Naive thymus-derived CD4-positive, alpha-beta T cell (primary cell): ENCODE measurements around the gene BMP6. TPM values are rescaled to one million over a fixed set of nuclear protein-coding genes. Genes with fewer than 3 reads are reported as not detected.

Experiments used
- ATAC-seq: fragments of 150-1000 bp; cut with Tn5 transposase; 2 replicates; pipeline ENCODE4 v1.10.0; 2021; ENCODE audit warnings: mild to moderate bottlenecking, moderate library complexity
- CTCF ChIA-PET: fragments of 350-600 bp; sonication (Branson Sonifier 250); formaldehyde crosslinking; loops from one replicate; lab custom pipeline; 2021; ENCODE audit warnings: antibody characterized with exemption; lab: Charles Lee
- POLR2A ChIA-PET: fragments of 350-600 bp; sonication (Branson Sonifier 250); formaldehyde crosslinking; loops from one replicate; lab custom pipeline; 2021; ENCODE audit warnings: antibody characterized with exemption, inconsistent platforms; lab: Charles Lee
- DNase-seq, 9 donors: peaks; one replicate each; pipeline versions ENCODE4 v3.0.0 to v3.0.0-alpha.2; 2020 to 2022; ENCODE audit warnings: mixed read lengths in 1 of 9
- H3K27ac ChIP-seq: one replicate; pipeline ENCODE4 v1.7.0; 2013; ENCODE audit warnings: mild to moderate bottlenecking, low read depth, low read length, moderate library complexity
- H3K27me3 ChIP-seq, 2 donors: one replicate each; pipeline ENCODE4 v1.7.0; 2013; ENCODE audit warnings: low read length in 2 of 2, mild to moderate bottlenecking in 2 of 2, moderate library complexity in 2 of 2; ENCODE audit not compliant: control insufficient read depth in 2 of 2, insufficient read depth in 2 of 2
- H3K36me3 ChIP-seq, 3 experiments: 1 replicate in 2 of 3; 2 replicates in 1 of 3; pipeline ENCODE4 v1.7.0; 2013; ENCODE audit warnings: low read length in 3 of 3, mild to moderate bottlenecking in 3 of 3, moderate library complexity in 1 of 3; ENCODE audit not compliant: insufficient read depth in 3 of 3, control insufficient read depth in 2 of 3
- H3K4me1 ChIP-seq, 2 donors: one replicate each; pipeline ENCODE4 v1.7.0; 2013; ENCODE audit warnings: low read length in 2 of 2, mild to moderate bottlenecking in 2 of 2, moderate library complexity in 1 of 2; ENCODE audit not compliant: control insufficient read depth in 2 of 2, insufficient read depth in 2 of 2
- H3K4me3 ChIP-seq: 2 replicates; pipeline ENCODE4 v1.7.0; 2013; ENCODE audit warnings: mild to moderate bottlenecking, low read length
- H3K9me3 ChIP-seq, 3 experiments: 1 replicate in 2 of 3; 2 replicates in 1 of 3; pipeline ENCODE4 v1.7.0; 2013; ENCODE audit warnings: low read length in 3 of 3; ENCODE audit not compliant: control insufficient read depth in 2 of 3
- H3K27ac Mint-ChIP-seq, 9 donors: one replicate each; pipeline ENCODE4 v1.8.0; 2020 to 2022; ENCODE audit warnings: mixed read lengths in 9 of 9, mild to moderate bottlenecking in 8 of 9, moderate library complexity in 5 of 9, inconsistent platforms in 2 of 9
- H3K27me3 Mint-ChIP-seq, 5 donors: one replicate each; pipeline ENCODE4 v1.8.0; 2021 to 2022; ENCODE audit warnings: mixed read lengths in 5 of 5, mild to moderate bottlenecking in 1 of 5
- H3K36me3 Mint-ChIP-seq, 5 donors: one replicate each; pipeline ENCODE4 v1.8.0; 2020 to 2022; ENCODE audit warnings: mixed read lengths in 5 of 5, mild to moderate bottlenecking in 3 of 5, inconsistent platforms in 1 of 5
- H3K4me1 Mint-ChIP-seq, 7 donors: one replicate each; pipeline ENCODE4 v1.8.0; 2020 to 2022; ENCODE audit warnings: mixed read lengths in 7 of 7, mild to moderate bottlenecking in 3 of 7, inconsistent platforms in 1 of 7
- H3K4me3 Mint-ChIP-seq, 10 donors: one replicate each; pipeline ENCODE4 v1.8.0; 2020 to 2022; ENCODE audit warnings: mild to moderate bottlenecking in 10 of 10, mixed read lengths in 10 of 10, moderate library complexity in 6 of 10, inconsistent platforms in 2 of 10
- H3K9me3 Mint-ChIP-seq, 11 donors: one replicate each; pipeline ENCODE4 v1.8.0; 2020 to 2022; ENCODE audit warnings: mixed read lengths in 11 of 11, mild to moderate bottlenecking in 4 of 11, inconsistent platforms in 1 of 11, moderate library complexity in 1 of 11
- intact Hi-C, 2 donors: fragments of 100-400 bp; cut with micrococcal nuclease; formaldehyde crosslinking; loops; one replicate each; pipeline ENCODE4 v1.15.1; 2023
- polyA plus RNA-seq, 2 donors: library from polyadenylated mRNA; unstranded; fragments of 300-500 nt; fragmentation: Illumina TruSeq; gene quantifications; one replicate each; pipeline ENCODE4 v1.2.3, GENCODE V29; 2021
- total RNA-seq, 6 experiments: library from RNA in 5 of 6; stranded (reverse) in 5 of 6; gene quantifications; 1 replicate in 5 of 6; 2 replicates in 1 of 6; pipeline ENCODE4 v1.2.3 and lab custom pipeline; 2021 to 2026

BMP6 gene
- total and polyA plus RNA-seq, 7 experiments from 2014 or later: 0.07 to 0.56 (median 0.37) TPM; not detected in 4

DNA sequence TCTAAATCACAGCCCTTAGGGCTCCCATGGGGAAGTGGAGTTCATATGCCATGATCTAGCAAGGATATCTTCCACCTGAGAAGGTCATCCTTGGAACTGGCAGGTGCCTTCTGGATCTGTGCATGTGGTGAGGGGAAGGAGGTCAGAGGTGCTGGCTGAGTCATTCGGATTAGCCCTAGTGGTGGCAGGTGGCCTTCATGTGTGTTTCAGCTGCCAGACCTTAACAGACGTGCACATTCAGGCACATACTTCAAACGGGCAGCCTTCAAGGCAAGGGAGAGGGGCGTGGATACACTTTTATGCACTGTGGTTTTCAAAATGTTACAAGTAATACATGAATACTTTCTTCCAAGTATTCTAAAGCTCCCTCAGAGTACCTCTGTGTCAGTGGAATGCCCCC lies 51.2 kb downstream of the BMP6 start:
- ChIA-PET CTCF (no interaction called here), POLR2A (no interaction called here)
- Mint-ChIP-seq H3K4me3 (no peak overlapping the region), H3K9me3 (peaks cover 0 to 1% (median 0%) of the 10 kb centered on the region in 11 donors), H3K27me3 (peaks cover 3 to 40% (median 29%) of the 10 kb centered on the region in 5 donors), H3K36me3 (no peaks in the 10 kb centered on the region), H3K4me1 (no peaks in the 10 kb centered on the region), H3K27ac (no peak overlapping the region)
- Histone ChIP-seq H3K36me3 (no peaks in the 10 kb centered on the region), H3K4me1 (no peaks in the 10 kb centered on the region), H3K4me3 (no peak overlapping the region), H3K27me3 (no peaks in the 10 kb centered on the region), H3K9me3 (no peaks in the 10 kb centered on the region), H3K27ac (no peak overlapping the region)
- intact Hi-C loops: no loop called here
- ATAC-seq: no peak
- DNase-seq: no peak

DNA sequence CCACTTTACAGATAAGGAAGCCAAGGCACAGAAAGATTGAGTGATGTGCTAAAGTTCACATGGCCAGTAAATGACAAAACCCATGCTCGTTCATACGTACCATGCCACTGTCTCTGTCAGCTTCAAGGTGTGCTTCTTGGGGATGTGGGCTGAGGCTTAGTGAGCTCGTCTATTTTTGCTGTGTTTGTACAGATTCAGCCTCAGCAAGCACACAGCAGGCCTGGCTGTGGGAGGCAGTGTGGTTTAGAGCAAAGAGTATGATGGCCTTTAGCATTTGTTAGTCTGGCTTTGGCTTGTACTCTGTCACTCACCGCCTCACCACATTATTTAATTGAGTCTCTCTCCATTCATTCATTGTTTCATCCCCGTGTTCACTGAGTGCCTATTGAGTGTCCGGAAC lies 55.3 kb downstream of the BMP6 start:
- no peaks in the 10 kb centered on the region for H3K36me3 ChIP-seq
- DNase-seq: no peak
- ChIA-PET POLR2A (no interaction called here), CTCF (no interaction called here)
- H3K4me1 Mint-ChIP-seq: no peaks in the 10 kb centered on the region
- ATAC-seq: no peak
- H3K4me3 Mint-ChIP-seq: no peak overlapping the region
- H3K9me3 Mint-ChIP-seq: peaks cover 0 to 2% (median 0%) of the 10 kb centered on the region in 11 donors
- no peaks in the 10 kb centered on the region for H3K27me3 ChIP-seq
- no peaks in the 10 kb centered on the region for H3K36me3 Mint-ChIP-seq
- H3K27me3 Mint-ChIP-seq: peaks cover 4 to 27% (median 19%) of the 10 kb centered on the region in 5 donors
- no peaks in the 10 kb centered on the region for H3K9me3 ChIP-seq
- H3K4me1 ChIP-seq: no peaks in the 10 kb centered on the region
- intact Hi-C loops: no loop called here
- H3K27ac ChIP-seq: no peak overlapping the region
- H3K4me3 ChIP-seq: no peak overlapping the region
- no peak overlapping the region for H3K27ac Mint-ChIP-seq

DNA sequence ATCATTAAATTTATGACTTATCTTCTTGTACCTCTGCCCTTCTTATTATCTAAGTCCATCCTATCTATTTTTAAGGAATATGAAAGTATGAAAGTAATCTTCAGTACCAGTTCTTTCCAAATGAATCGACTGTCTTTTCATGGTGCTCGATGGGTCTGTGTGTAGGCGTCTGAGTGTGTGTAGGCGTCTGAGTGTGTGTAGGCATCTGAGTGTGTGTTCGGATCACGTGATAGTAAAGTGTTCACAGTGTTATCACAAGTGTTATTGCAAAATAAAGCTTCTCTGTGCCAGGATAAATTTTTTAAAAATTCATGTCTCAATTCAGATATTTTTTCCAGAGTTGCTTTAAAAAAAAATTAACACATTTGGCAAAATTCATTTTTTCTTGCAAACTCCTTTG lies 58.3 kb downstream of the BMP6 start:
- Histone ChIP-seq H3K4me1 (no peaks in the 10 kb centered on the region), H3K27me3 (no peaks in the 10 kb centered on the region), H3K27ac (no peak overlapping the region), H3K9me3 (no peaks in the 10 kb centered on the region), H3K36me3 (no peaks in the 10 kb centered on the region), H3K4me3 (no peak overlapping the region)
- Mint-ChIP-seq H3K36me3 (no peaks in the 10 kb centered on the region), H3K4me1 (no peaks in the 10 kb centered on the region), H3K27me3 (peaks cover 8 to 34% (median 14%) of the 10 kb centered on the region in 5 donors), H3K4me3 (no peak overlapping the region), H3K9me3 (peaks cover 0 to 2% (median 0%) of the 10 kb centered on the region in 11 donors), H3K27ac (no peak overlapping the region)
- intact Hi-C loops: no loop called here
- CTCF ChIA-PET: no interaction called here
- DNase-seq (no peak), ATAC-seq (no peak)
- POLR2A ChIA-PET: no interaction called here

DNA sequence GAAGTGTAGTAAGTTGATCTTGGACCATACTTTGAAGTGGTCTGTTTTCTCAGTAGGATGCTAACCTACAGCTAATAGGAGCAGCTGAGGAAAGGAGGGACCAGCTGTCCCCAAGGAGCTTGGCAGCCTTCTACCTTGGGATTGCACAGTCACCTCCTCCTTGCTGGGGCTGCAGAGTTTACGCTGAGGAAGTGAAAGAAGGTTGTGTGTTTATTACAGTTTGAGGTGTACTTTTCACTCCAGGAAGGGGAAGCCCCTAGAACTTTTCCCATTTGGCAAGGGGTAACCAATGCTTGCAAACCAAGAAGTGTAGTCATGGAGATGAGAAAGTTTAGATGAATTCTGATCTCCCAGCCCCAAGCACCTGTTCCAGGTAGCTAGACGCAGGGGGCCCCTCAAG lies 58.8 kb downstream of the BMP6 start:
- H3K27me3 ChIP-seq: no peaks in the 10 kb centered on the region
- H3K9me3 ChIP-seq: no peaks in the 10 kb centered on the region
- ChIA-PET POLR2A (no interaction called here), CTCF (no interaction called here)
- DNase-seq: no peak
- no peak overlapping the region for H3K27ac Mint-ChIP-seq
- H3K4me3 ChIP-seq: no peak overlapping the region
- H3K9me3 Mint-ChIP-seq: peaks cover 0 to 2% (median 0%) of the 10 kb centered on the region in 11 donors
- H3K4me1 ChIP-seq: no peaks in the 10 kb centered on the region
- no peak overlapping the region for H3K4me3 Mint-ChIP-seq
- H3K36me3 ChIP-seq: no peaks in the 10 kb centered on the region
- H3K27me3 Mint-ChIP-seq: peaks cover 8 to 34% (median 14%) of the 10 kb centered on the region in 5 donors
- ATAC-seq: no peak
- no peaks in the 10 kb centered on the region for H3K36me3 Mint-ChIP-seq
- no peak overlapping the region for H3K27ac ChIP-seq
- H3K4me1 Mint-ChIP-seq: no peaks in the 10 kb centered on the region
- intact Hi-C loops: no loop called here

- H3K27me3 Mint-ChIP-seq: peaks cover 8 to 34% (median 14%) of the 10 kb centered on the region in 5 donors
- H3K4me3 Mint-ChIP-seq: no peak overlapping the region
- Histone ChIP-seq H3K4me1 (no peaks in the 10 kb centered on the region), H3K4me3 (no peak overlapping the region), H3K9me3 (no peaks in the 10 kb centered on the region), H3K27ac (no peak overlapping the region), H3K27me3 (no peaks in the 10 kb centered on the region), H3K36me3 (no peaks in the 10 kb centered on the region)
- POLR2A ChIA-PET: no interaction called here
- intact Hi-C loops: no loop called here
- H3K36me3 Mint-ChIP-seq: no peaks in the 10 kb centered on the region
- CTCF ChIA-PET: no interaction called here
- H3K4me1 Mint-ChIP-seq: no peaks in the 10 kb centered on the region
- ATAC-seq (no peak), DNase-seq (no peak)
- no peak overlapping the region for H3K27ac Mint-ChIP-seq
- H3K9me3 Mint-ChIP-seq: peaks cover 0 to 2% (median 0%) of the 10 kb centered on the region in 11 donors
Measured at GRCh38 chr6:7785243-7786035, 59.5 kb downstream of the BMP6 start.

GRCh38 chr6:7786214-7786661 lies 60.3 kb downstream of the BMP6 start:
- Histone ChIP-seq H3K27me3 (no peaks in the 10 kb centered on the region), H3K36me3 (no peaks in the 10 kb centered on the region), H3K4me3 (no peak overlapping the region), H3K27ac (no peak overlapping the region), H3K9me3 (no peaks in the 10 kb centered on the region), H3K4me1 (no peaks in the 10 kb centered on the region)
- Mint-ChIP-seq H3K36me3 (no peaks in the 10 kb centered on the region), H3K4me3 (no peak overlapping the region), H3K27ac (no peak overlapping the region), H3K9me3 (peaks cover 0 to 2% (median 0%) of the 10 kb centered on the region in 11 donors), H3K27me3 (peaks cover 8 to 37% (median 22%) of the 10 kb centered on the region in 5 donors), H3K4me1 (no peaks in the 10 kb centered on the region)
- intact Hi-C loops: no loop called here
- ChIA-PET CTCF (no interaction called here), POLR2A (no interaction called here)
- DNase-seq (no peak), ATAC-seq (no peak)

- H3K36me3 ChIP-seq: no peaks in the 10 kb centered on the region
- no peak overlapping the region for H3K27ac ChIP-seq
- ATAC-seq: no peak
- Mint-ChIP-seq H3K4me1 (no peaks in the 10 kb centered on the region), H3K27me3 (peaks cover 7 to 35% (median 30%) of the 10 kb centered on the region in 5 donors), H3K36me3 (no peaks in the 10 kb centered on the region), H3K27ac (no peak overlapping the region), H3K4me3 (no peak overlapping the region), H3K9me3 (peaks cover 0 to 2% (median 0%) of the 10 kb centered on the region in 11 donors)
- no peaks in the 10 kb centered on the region for H3K9me3 ChIP-seq
- no peaks in the 10 kb centered on the region for H3K4me1 ChIP-seq
- intact Hi-C loops: no loop called here
- no peak for DNase-seq
- H3K4me3 ChIP-seq: no peak overlapping the region
- ChIA-PET POLR2A (no interaction called here), CTCF (no interaction called here)
- no peaks in the 10 kb centered on the region for H3K27me3 ChIP-seq
Measured at GRCh38 chr6:7787137-7787608, 61.3 kb downstream of the BMP6 start.
